ENCODE data around the gene HES2.

GRCh38 chr1:6409733-6410132 lies 10.0 kb downstream of the HES2 start:
- TF ChIP-seq CTCF (IDR thresholded peaks at IDR 0.05; ENCODE audit: insufficient read depth, low read length): no peak
- TF ChIP-seq POLR2AphosphoS5 (IDR thresholded peaks at IDR 0.05; ENCODE audit: low read depth): no peak
- TF ChIP-seq GABPA (IDR thresholded peaks at IDR 0.05; ENCODE audit: low read depth): no peak
